ENCODE measurements around the gene LRRC55. TPM values are rescaled to one million over a fixed set of nuclear protein-coding genes. Genes with fewer than 3 reads are reported as not detected.

Gene LRRC55
- total RNA-seq, 4 donors from 2014 or later: not detected

GRCh38 chr11:57144075-57144474 is 37.7 kb upstream of the LRRC55 start:
- ATAC-seq (ENCODE audit: low FRiP score) (no peak), DNase-seq (ENCODE audit: low spot score) (no peak)
- TF ChIP-seq, protein P1, sequence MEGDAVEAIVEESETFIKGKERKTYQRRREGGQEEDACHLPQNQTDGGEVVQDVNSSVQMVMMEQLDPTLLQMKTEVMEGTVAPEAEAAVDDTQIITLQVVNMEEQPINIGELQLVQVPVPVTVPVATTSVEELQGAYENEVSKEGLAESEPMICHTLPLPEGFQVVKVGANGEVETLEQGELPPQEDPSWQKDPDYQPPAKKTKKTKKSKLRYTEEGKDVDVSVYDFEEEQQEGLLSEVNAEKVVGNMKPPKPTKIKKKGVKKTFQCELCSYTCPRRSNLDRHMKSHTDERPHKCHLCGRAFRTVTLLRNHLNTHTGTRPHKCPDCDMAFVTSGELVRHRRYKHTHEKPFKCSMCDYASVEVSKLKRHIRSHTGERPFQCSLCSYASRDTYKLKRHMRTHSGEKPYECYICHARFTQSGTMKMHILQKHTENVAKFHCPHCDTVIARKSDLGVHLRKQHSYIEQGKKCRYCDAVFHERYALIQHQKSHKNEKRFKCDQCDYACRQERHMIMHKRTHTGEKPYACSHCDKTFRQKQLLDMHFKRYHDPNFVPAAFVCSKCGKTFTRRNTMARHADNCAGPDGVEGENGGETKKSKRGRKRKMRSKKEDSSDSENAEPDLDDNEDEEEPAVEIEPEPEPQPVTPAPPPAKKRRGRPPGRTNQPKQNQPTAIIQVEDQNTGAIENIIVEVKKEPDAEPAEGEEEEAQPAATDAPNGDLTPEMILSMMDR (IDR thresholded peaks at IDR 0.05): no peak

GRCh38 chr11:57144531-57145320 is 37.0 kb upstream of the LRRC55 start:
- TF ChIP-seq, protein P1 (IDR thresholded peaks at IDR 0.05): no peak
- no peak for ATAC-seq (ENCODE audit: low FRiP score)
- DNase-seq (ENCODE audit: low spot score): no peak

- ATAC-seq (ENCODE audit: low FRiP score): no peak
- TF ChIP-seq, protein P1 (IDR thresholded peaks at IDR 0.05): no peak
- DNase-seq (ENCODE audit: low spot score): no peak
These were observed 35.5 kb upstream of the LRRC55 start for GRCh38 chr11:57146301-57146700.

- DNase-seq (ENCODE audit: low spot score): no peak
- TF ChIP-seq, protein P1 (IDR thresholded peaks at IDR 0.05): no peak
- ATAC-seq (ENCODE audit: low FRiP score): no peak
These were observed 33.1 kb upstream of the LRRC55 start for GRCh38 chr11:57148621-57149020.

DNA sequence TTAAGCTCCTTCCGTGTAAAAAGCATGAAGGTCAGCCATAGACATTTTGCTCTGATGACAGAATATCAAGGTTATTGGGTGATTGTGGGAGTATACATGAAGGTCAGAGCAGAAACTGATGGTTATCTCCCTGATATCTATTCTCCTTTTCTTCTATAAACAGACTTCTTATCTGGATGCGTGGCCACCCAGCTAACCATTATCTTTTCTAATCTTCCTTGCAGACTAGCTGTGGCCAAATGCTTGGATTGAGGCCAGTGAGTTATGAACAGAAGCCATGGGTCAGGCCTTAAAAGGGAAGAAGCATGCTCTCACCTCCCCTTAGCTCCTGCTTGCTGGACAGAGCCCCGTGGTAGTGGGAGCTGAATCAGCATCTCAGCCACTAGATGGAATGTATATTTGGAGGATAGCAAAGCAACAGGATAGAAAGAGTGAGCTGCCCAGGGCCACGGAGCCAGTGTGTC is 31.3 kb upstream of the LRRC55 start:
- TF ChIP-seq, protein P1 (IDR thresholded peaks at IDR 0.05): no peak
- DNase-seq (ENCODE audit: low spot score) (no peak), ATAC-seq (ENCODE audit: low FRiP score) (no peak)

- TF ChIP-seq, protein P1 (IDR thresholded peaks at IDR 0.05): no peak
- DNase-seq (ENCODE audit: low spot score) (no peak), ATAC-seq (ENCODE audit: low FRiP score) (no peak)
These were observed 29.6 kb upstream of the LRRC55 start for GRCh38 chr11:57152134-57152533.

GRCh38 chr11:57153448-57153847 is 28.3 kb upstream of the LRRC55 start:
- DNase-seq (ENCODE audit: low spot score) (no peak), ATAC-seq (ENCODE audit: low FRiP score) (no peak)
- TF ChIP-seq, protein P1 (IDR thresholded peaks at IDR 0.05): no peak
